C4-2B (cell line): ENCODE measurements around the gene ST7L.

Experiments
- H3K27ac ChIP-seq: fragments of 450-650 bp; 2 replicates; pipeline ENCODE4 v1.5.1; 2017
- ZFX ChIP-seq: fragments of 450-650 bp; IDR thresholded peaks from 2 replicates; pipeline ENCODE4 v1.6.1; 2017
- TF ChIP-seq, protein P1 (sequence below): fragments of 450-650 bp; conservative IDR thresholded peaks from 2 replicates; pipeline ENCODE4 v1.5.1; 2017; ENCODE audit warnings: mild to moderate bottlenecking

The ST7L gene

DNA sequence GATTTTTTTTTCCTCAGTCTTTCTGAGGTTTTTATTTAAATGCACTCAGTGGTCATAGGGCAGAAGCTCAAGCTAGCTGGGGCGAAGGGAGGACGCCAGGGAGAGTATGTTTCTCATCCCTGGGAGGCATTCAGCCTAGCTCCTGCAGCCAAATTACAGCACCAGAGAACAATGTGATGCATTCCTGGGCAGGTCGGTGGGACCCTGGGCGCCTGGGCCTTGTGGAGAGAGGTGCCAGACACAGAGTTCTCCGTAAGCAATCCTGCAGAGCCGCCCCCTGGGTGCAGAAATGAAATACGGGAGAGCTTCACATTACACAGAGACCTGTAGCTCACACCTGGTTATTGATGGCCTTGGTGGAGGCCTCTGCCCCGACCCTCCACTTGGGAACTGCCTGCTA lies 94.7 kb downstream of the ST7L start:
- TF ChIP-seq ZFX, result no peak
- TF ChIP-seq, protein P1, sequence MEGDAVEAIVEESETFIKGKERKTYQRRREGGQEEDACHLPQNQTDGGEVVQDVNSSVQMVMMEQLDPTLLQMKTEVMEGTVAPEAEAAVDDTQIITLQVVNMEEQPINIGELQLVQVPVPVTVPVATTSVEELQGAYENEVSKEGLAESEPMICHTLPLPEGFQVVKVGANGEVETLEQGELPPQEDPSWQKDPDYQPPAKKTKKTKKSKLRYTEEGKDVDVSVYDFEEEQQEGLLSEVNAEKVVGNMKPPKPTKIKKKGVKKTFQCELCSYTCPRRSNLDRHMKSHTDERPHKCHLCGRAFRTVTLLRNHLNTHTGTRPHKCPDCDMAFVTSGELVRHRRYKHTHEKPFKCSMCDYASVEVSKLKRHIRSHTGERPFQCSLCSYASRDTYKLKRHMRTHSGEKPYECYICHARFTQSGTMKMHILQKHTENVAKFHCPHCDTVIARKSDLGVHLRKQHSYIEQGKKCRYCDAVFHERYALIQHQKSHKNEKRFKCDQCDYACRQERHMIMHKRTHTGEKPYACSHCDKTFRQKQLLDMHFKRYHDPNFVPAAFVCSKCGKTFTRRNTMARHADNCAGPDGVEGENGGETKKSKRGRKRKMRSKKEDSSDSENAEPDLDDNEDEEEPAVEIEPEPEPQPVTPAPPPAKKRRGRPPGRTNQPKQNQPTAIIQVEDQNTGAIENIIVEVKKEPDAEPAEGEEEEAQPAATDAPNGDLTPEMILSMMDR, result no peak
- no peak overlapping the region for H3K27ac ChIP-seq

DNA sequence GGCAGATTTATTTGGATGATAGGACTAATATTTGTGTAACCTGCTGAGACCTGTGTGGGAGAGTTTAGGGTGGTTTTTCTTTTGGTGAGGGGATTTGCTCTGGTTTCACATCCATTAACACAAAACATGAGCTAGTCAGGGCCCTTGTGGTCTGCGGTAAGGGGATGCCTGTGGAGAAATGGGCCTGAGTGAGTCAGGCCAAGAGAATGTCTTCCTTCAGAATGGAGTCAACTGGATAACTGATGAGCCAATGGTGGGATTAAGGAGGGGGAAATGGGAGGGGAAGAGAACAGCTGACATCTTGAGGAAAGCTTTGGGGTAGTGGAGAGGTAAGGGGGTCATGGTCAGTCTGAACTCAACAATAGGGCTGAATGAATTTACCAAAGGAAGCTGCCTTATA lies 96.3 kb downstream of the ST7L start:
- H3K27ac ChIP-seq, result no peak overlapping the region
- TF ChIP-seq, protein P1, result no peak
- no peak for TF ChIP-seq ZFX

DNA sequence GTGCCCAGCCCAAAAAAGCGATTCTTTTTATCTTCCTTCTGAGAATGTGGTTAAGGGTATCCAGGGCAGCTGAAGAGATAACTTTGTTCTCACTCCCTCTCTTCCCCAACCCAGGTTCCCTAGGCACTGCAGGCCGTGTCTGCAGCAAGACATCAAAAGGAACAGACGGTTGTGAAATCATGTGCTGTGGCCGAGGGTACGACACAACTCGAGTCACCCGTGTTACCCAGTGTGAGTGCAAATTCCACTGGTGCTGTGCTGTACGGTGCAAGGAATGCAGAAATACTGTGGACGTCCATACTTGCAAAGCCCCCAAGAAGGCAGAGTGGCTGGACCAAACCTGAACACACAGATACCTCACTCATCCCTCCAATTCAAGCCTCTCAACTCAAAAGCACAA lies 98.8 kb downstream of the ST7L start:
- no peak overlapping the region for H3K27ac ChIP-seq
- no peak; the same call in 1 of the 2 replicates for TF ChIP-seq ZFX
- TF ChIP-seq, protein P1, result no peak

DNA sequence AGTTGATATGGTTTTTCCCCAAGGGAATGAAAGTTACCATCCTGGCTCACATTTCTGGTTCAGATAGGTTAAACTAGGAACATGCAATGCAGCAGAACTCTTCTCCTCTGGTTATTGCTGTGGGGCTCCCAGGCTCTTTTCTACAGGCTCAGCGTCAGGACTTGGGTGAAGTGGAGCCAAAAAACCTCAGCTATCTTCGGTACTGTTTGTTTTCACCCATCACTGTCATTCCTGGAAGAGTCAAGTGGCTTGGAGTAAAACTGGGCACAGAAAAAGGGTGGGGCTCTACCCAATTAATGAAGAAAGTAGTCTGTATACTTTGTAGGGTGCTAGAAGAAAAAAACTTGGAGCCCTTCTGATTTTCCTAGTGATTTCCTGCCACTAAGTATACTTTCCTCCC lies 100.8 kb downstream of the ST7L start:
- H3K27ac ChIP-seq, result no peak overlapping the region

DNA sequence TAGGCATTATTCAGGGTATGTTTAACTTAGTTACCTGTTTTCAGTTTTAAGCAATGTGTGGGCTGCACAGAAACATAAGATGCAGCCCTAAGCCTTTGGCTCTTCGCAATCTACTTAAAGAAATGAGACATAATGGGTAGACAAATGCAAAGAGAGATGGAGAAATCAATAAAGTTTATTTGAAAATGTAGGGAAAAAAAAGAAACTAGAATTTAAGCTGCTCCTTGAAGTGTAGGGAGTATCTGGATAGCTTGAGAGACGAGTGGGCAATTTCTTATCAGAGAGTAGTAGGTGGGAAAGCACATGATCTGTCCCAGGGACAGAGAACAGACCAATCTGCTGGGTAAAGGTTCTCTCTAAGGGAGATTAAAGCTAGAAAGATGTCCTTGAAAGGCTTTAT lies 101.3 kb downstream of the ST7L start:
- H3K27ac ChIP-seq, result no peak overlapping the region
- no peak for TF ChIP-seq ZFX
- TF ChIP-seq, protein P1, result no peak

More for the DNA sequence above, 100.8 kb downstream of the ST7L start:
- TF ChIP-seq ZFX, result no peak
- TF ChIP-seq, protein P1, result no peak

DNA sequence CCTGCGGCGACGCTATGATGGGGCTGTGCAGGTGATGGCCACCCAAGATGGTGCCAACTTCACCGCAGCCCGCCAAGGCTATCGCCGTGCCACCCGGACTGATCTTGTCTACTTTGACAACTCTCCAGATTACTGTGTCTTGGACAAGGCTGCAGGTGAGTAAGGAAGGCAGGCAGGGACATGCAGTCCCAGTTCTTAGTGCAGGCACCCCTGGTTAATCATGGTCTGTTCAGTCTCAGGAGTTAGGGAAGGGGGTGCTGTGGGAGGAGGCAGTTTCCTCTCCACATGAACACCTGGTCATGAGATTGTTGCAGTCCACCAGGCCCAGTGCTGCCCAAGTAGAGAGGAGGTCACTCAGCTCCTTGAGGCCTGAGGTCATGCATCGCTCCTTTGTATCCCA lies 101.7 kb downstream of the ST7L start:
- TF ChIP-seq, protein P1, result no peak
- no peak for TF ChIP-seq ZFX
- no peak overlapping the region for H3K27ac ChIP-seq

DNA sequence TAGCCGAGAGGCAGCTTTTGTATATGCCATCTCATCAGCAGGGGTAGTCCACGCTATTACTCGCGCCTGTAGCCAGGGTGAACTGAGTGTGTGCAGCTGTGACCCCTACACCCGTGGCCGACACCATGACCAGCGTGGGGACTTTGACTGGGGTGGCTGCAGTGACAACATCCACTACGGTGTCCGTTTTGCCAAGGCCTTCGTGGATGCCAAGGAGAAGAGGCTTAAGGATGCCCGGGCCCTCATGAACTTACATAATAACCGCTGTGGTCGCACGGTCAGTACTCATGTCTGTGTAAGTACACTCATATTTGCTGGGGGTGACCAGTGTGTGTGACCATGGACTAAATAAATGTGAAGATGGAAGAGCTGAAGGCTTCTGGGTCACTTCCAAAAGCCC lies 102.8 kb downstream of the ST7L start:
- no peak overlapping the region for H3K27ac ChIP-seq
- TF ChIP-seq ZFX, result no peak
- TF ChIP-seq, protein P1, result no peak
